GM23338 (cell line): ENCODE data around the gene DENND5B. TPM values are rescaled to one million over a fixed set of nuclear protein-coding genes. Genes with fewer than 3 reads are reported as not detected.

ENCODE experiments used
- ATAC-seq: fragments of 200-7000 bp; cut with Tn5 transposase; 3 replicates; pipeline ENCODE4 v1.9.1; 2020
- DNase-seq: peaks from one replicate; pipeline ENCODE4 v3.0.0-alpha.2; 2015; ENCODE audit warnings: low spot score
- H2AFZ ChIP-seq: fragments of 200-600 bp; sonication (generic); 2 replicates; pipeline ENCODE4 v1.8.0; 2016; ENCODE audit warnings: antibody characterized with exemption, mild to moderate bottlenecking, moderate library complexity
- H3F3A ChIP-seq: fragments of 200-600 bp; sonication (generic); replicated peaks from 2 replicates; pipeline ENCODE4 v1.8.0; 2017; ENCODE audit warnings: antibody characterized with exemption, mixed run types, low read depth
- H3K27ac ChIP-seq: fragments of 200-600 bp; sonication (generic); 2 replicates; pipeline ENCODE4 v1.6.1; 2016; ENCODE audit warnings: low read depth
- H3K27me3 ChIP-seq: fragments of 200-600 bp; sonication (generic); 2 replicates; pipeline ENCODE4 v1.8.0; 2016; ENCODE audit warnings: mild to moderate bottlenecking, mixed run types, moderate library complexity; ENCODE audit not compliant: insufficient read depth
- H3K36me3 ChIP-seq: fragments of 200-600 bp; sonication (generic); 2 replicates; pipeline ENCODE4 v1.8.0; 2016; ENCODE audit warnings: mild to moderate bottlenecking; ENCODE audit not compliant: insufficient read depth
- H3K4me1 ChIP-seq: fragments of 200-600 bp; sonication (generic); 2 replicates; pipeline ENCODE4 v1.8.0; 2016; ENCODE audit warnings: mild to moderate bottlenecking, moderate library complexity; ENCODE audit not compliant: insufficient read depth
- H3K4me2 ChIP-seq: fragments of 200-600 bp; sonication (generic); 2 replicates; pipeline ENCODE4 v1.7.1; 2017; ENCODE audit warnings: mixed run types
- H3K4me3 ChIP-seq: fragments of 200-600 bp; sonication (generic); 2 replicates; pipeline ENCODE4 v1.6.1; 2016; ENCODE audit warnings: mixed run types
- H3K79me2 ChIP-seq: fragments of 200-600 bp; sonication (generic); replicated peaks from 2 replicates; pipeline ENCODE4 v1.8.0; 2017; ENCODE audit warnings: mild to moderate bottlenecking; ENCODE audit not compliant: insufficient read depth
- H3K9me2 ChIP-seq: fragments of 200-600 bp; sonication (generic); 2 replicates; pipeline ENCODE4 v1.8.0; 2017; ENCODE audit not compliant: insufficient read depth
- H4K20me1 ChIP-seq: fragments of 200-600 bp; sonication (generic); replicated peaks from 2 replicates; pipeline ENCODE4 v1.8.0; 2017; ENCODE audit warnings: mild to moderate bottlenecking; ENCODE audit not compliant: insufficient read depth
- H3K27ac Mint-ChIP-seq: 2 replicates; pipeline ENCODE4 v1.8.0; 2020; ENCODE audit warnings: inconsistent platforms, mild to moderate bottlenecking, moderate library complexity, mixed read lengths
- H3K27me3 Mint-ChIP-seq: 3 replicates; pipeline ENCODE4 v1.8.0; 2022; ENCODE audit warnings: low read depth, mild to moderate bottlenecking, moderate library complexity, mixed read lengths, inconsistent platforms; ENCODE audit not compliant: insufficient read depth, poor library complexity
- H3K36me3 Mint-ChIP-seq: 3 replicates; pipeline ENCODE4 v1.8.0; 2021; ENCODE audit warnings: low read depth, mild to moderate bottlenecking, inconsistent platforms, moderate library complexity, mixed read lengths
- H3K4me1 Mint-ChIP-seq: 3 replicates; pipeline ENCODE4 v1.8.0; 2020; ENCODE audit warnings: mild to moderate bottlenecking, inconsistent platforms, mixed read lengths
- H3K4me3 Mint-ChIP-seq: 3 replicates; pipeline ENCODE4 v1.8.0; 2021; ENCODE audit warnings: moderate library complexity, mild to moderate bottlenecking, inconsistent platforms, mixed read lengths
- H3K9me3 Mint-ChIP-seq: 3 replicates; pipeline ENCODE4 v1.8.0; 2020; ENCODE audit warnings: moderate library complexity, mild to moderate bottlenecking, inconsistent platforms, mixed read lengths
- CREB1 ChIP-seq: fragments of 250-450 bp; sonication (Bioruptor Pico); IDR thresholded peaks from 2 replicates; pipeline ENCODE4 v1.5.0; 2020; ENCODE audit warnings: low read depth, mild to moderate bottlenecking, moderate library complexity
- CTCF ChIP-seq, 2 experiments: fragments of 200-600 bp in 1 of 2; sonication (generic) in 1 of 2; conservative IDR thresholded peaks; 2 replicates each; pipeline versions ENCODE4 v1.5.1 to v1.6.1; 2016 to 2017; ENCODE audit warnings: antibody characterized with exemption in 2 of 2, low read depth in 2 of 2, mild to moderate bottlenecking in 2 of 2, moderate library complexity in 1 of 2
- ETS1 ChIP-seq: IDR thresholded peaks from 2 replicates; pipeline ENCODE4 v1.6.1; 2016; ENCODE audit warnings: antibody characterized with exemption
- EZH2 ChIP-seq: fragments of 200-600 bp; sonication (generic); IDR thresholded peaks from one replicate; pipeline ENCODE4 v1.8.0; 2017; ENCODE audit warnings: antibody characterized with exemption, mild to moderate bottlenecking, low read depth; ENCODE audit not compliant: unreplicated experiment
- EZH2phosphoT487 ChIP-seq: fragments of 200-600 bp; sonication (generic); IDR thresholded peaks from one replicate; pipeline ENCODE4 v1.8.1; 2018; ENCODE audit warnings: antibody characterized with exemption; ENCODE audit not compliant: unreplicated experiment
- JUNB ChIP-seq: IDR thresholded peaks from one replicate; pipeline ENCODE4 v1.6.1; 2016; ENCODE audit warnings: antibody characterized with exemption; ENCODE audit not compliant: unreplicated experiment
- NANOG ChIP-seq: IDR thresholded peaks from 2 replicates; pipeline ENCODE4 v1.6.1; 2016; ENCODE audit warnings: antibody characterized with exemption, borderline replicate concordance
- POLR2AphosphoS5 ChIP-seq: IDR thresholded peaks from 2 replicates; pipeline ENCODE4 v1.6.1; 2016; ENCODE audit warnings: antibody characterized with exemption, low read depth
- STAT1 ChIP-seq: IDR thresholded peaks from one replicate; pipeline ENCODE4 v1.6.1; 2016; ENCODE audit warnings: antibody characterized with exemption; ENCODE audit not compliant: unreplicated experiment
- ZNF114 ChIP-seq: fragments of 250-450 bp; sonication (Bioruptor Pico); IDR thresholded peaks from 2 replicates; pipeline ENCODE4 v1.5.0; 2020; ENCODE audit warnings: mild to moderate bottlenecking, moderate library complexity
- ZNF331 ChIP-seq: fragments of 250-450 bp; sonication (Bioruptor Pico); IDR thresholded peaks from 2 replicates; pipeline ENCODE4 v1.5.0; 2020; ENCODE audit warnings: low read depth, mild to moderate bottlenecking, moderate library complexity
- ZNF462 ChIP-seq: fragments of 250-450 bp; sonication (Bioruptor Pico); IDR thresholded peaks from 2 replicates; pipeline ENCODE4 v1.5.0; 2020; ENCODE audit warnings: mild to moderate bottlenecking, moderate library complexity
- polyA plus RNA-seq: library from polyadenylated mRNA; unstranded; fragments of >200 nt; fragmentation: Nextera tagmentation; extraction: Ambion mirVana; gene quantifications from 2 replicates; pipeline ENCODE4 v1.2.1, GENCODE V29; 2016
- total RNA-seq: library from RNA; depleted of rRNA; stranded (reverse); fragments of >200 nt; shearing (Covaris generic); gene quantifications from 2 replicates; pipeline ENCODE4 v1.2.3, GENCODE V29; 2014
- TF ChIP-seq, protein P1 (sequence below): IDR thresholded peaks from one replicate; pipeline ENCODE4 v1.6.1; 2018; ENCODE audit warnings: antibody characterized with exemption; ENCODE audit not compliant: unreplicated experiment

Gene DENND5B
- total and polyA plus RNA-seq, 2 experiments from 2014 or later: 6.5 to 17.2 TPM

DNA sequence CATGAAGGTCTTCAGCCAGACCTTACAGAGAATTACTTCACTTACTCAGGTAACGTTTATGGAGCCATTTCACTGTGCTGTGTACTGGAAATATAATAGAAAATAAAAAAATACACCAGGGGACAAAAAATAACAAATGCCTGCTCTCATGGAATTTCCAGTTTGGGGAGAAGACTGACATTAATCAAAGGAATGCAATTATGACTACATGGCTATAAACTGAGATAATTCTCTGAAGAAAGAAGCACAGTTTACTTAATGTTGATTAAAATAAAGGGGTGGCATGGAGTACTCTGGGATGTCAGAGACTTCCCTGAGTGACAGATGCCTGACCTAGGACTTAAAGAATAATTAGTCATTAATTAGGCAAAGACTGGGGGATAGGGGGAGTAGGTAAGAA, 59.0 kb downstream of the DENND5B start:
- H3K4me1 Mint-ChIP-seq: peaks cover 35% of the 10 kb centered on the region

More for the DNA sequence above, 59.0 kb downstream of the DENND5B start:
- Mint-ChIP-seq H3K4me3 (no peak overlapping the region), H3K9me3 (no peaks in the 10 kb centered on the region), H3K27me3 (peaks cover 3% of the 10 kb centered on the region), H3K27ac (no peak overlapping the region), H3K36me3 (no peaks in the 10 kb centered on the region; the same call in 2 of the 3 replicates)
- Histone ChIP-seq H2AFZ (no peak overlapping the region), H3F3A (no peaks in the 10 kb centered on the region), H4K20me1 (no peaks in the 10 kb centered on the region), H3K9me2 (no peaks in the 10 kb centered on the region), H3K4me3 (no peak overlapping the region), H3K27me3 (no peaks in the 10 kb centered on the region), H3K36me3 (no peaks in the 10 kb centered on the region), H3K4me2 (no peak overlapping the region), H3K79me2 (peaks cover 23% of the 10 kb centered on the region; the same call in 1 of the 2 replicates), H3K4me1 (peaks cover 22% of the 10 kb centered on the region), H3K27ac (no peak overlapping the region)
- ATAC-seq: no peak
- DNase-seq: no peak
- TF ChIP-seq CTCF (conservative IDR thresholded peaks at IDR 0.05; ENCODE audit: low read depth in 2 of 2) (no peak), NANOG (no peak), EZH2phosphoT487 (no peak), ZNF331 (CRISPR knock-in tag) (no peak), CREB1 (CRISPR knock-in tag) (no peak), STAT1 (no peak), JUNB (no peak), ETS1 (no peak), ZNF462 (CRISPR knock-in tag) (no peak), ZNF114 (no peak), EZH2 (no peak), POLR2AphosphoS5 (no peak)
- TF ChIP-seq, protein P1, sequence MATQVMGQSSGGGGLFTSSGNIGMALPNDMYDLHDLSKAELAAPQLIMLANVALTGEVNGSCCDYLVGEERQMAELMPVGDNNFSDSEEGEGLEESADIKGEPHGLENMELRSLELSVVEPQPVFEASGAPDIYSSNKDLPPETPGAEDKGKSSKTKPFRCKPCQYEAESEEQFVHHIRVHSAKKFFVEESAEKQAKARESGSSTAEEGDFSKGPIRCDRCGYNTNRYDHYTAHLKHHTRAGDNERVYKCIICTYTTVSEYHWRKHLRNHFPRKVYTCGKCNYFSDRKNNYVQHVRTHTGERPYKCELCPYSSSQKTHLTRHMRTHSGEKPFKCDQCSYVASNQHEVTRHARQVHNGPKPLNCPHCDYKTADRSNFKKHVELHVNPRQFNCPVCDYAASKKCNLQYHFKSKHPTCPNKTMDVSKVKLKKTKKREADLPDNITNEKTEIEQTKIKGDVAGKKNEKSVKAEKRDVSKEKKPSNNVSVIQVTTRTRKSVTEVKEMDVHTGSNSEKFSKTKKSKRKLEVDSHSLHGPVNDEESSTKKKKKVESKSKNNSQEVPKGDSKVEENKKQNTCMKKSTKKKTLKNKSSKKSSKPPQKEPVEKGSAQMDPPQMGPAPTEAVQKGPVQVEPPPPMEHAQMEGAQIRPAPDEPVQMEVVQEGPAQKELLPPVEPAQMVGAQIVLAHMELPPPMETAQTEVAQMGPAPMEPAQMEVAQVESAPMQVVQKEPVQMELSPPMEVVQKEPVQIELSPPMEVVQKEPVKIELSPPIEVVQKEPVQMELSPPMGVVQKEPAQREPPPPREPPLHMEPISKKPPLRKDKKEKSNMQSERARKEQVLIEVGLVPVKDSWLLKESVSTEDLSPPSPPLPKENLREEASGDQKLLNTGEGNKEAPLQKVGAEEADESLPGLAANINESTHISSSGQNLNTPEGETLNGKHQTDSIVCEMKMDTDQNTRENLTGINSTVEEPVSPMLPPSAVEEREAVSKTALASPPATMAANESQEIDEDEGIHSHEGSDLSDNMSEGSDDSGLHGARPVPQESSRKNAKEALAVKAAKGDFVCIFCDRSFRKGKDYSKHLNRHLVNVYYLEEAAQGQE: no peak
